Measurements from ENCODE around the gene DTNB.

GRCh38 chr2:25339791-25340180 is 333.6 kb downstream of the DTNB start:
- no peak for TF ChIP-seq CTCF (IDR thresholded peaks at IDR 0.05)
- no peak for TF ChIP-seq MXI1 (IDR thresholded peaks at IDR 0.05; ENCODE audit: low read depth, low read length)
- TF ChIP-seq SMC3 (IDR thresholded peaks at IDR 0.05; ENCODE audit: low read depth, low read length) = no peak
- TF ChIP-seq NRF1 (IDR thresholded peaks at IDR 0.05; ENCODE audit: low read depth, low read length) = no peak
- no peak for TF ChIP-seq POLR2AphosphoS5 (IDR thresholded peaks at IDR 0.05; ENCODE audit: low read depth, low read length)
- TF ChIP-seq JUND (IDR thresholded peaks at IDR 0.05) = no peak
- no peak for TF ChIP-seq ZBTB33 (IDR thresholded peaks at IDR 0.05; ENCODE audit: borderline replicate concordance, low read depth)
- TF ChIP-seq RFX5 (IDR thresholded peaks at IDR 0.05; ENCODE audit: low read length) = no peak
- no peak for TF ChIP-seq REST (IDR thresholded peaks at IDR 0.05; ENCODE audit: low read depth, low read length)
- no peak for TF ChIP-seq EP300 (IDR thresholded peaks at IDR 0.05; ENCODE audit: borderline replicate concordance in 1 of 2, low read depth in 1 of 2, low read length in 1 of 2)
- no peak for TF ChIP-seq PBX3 (IDR thresholded peaks at IDR 0.05)
- no peak for TF ChIP-seq TEAD4 (IDR thresholded peaks at IDR 0.05; ENCODE audit: borderline replicate concordance, insufficient read depth)
- no peak for TF ChIP-seq RAD21 (IDR thresholded peaks at IDR 0.05; ENCODE audit: low read length)
- no peak for TF ChIP-seq NFIC (IDR thresholded peaks at IDR 0.05; ENCODE audit: borderline replicate concordance)

Data from SK-N-SH (cell line).